Measurements from ENCODE around the gene MEPCE. TPM values are rescaled to one million over a fixed set of nuclear protein-coding genes. Genes with fewer than 3 reads are reported as not detected.

MEPCE gene
- total and polyA plus RNA-seq, 8 donors: 14.1 to 117 (median 22.5) TPM

DNA sequence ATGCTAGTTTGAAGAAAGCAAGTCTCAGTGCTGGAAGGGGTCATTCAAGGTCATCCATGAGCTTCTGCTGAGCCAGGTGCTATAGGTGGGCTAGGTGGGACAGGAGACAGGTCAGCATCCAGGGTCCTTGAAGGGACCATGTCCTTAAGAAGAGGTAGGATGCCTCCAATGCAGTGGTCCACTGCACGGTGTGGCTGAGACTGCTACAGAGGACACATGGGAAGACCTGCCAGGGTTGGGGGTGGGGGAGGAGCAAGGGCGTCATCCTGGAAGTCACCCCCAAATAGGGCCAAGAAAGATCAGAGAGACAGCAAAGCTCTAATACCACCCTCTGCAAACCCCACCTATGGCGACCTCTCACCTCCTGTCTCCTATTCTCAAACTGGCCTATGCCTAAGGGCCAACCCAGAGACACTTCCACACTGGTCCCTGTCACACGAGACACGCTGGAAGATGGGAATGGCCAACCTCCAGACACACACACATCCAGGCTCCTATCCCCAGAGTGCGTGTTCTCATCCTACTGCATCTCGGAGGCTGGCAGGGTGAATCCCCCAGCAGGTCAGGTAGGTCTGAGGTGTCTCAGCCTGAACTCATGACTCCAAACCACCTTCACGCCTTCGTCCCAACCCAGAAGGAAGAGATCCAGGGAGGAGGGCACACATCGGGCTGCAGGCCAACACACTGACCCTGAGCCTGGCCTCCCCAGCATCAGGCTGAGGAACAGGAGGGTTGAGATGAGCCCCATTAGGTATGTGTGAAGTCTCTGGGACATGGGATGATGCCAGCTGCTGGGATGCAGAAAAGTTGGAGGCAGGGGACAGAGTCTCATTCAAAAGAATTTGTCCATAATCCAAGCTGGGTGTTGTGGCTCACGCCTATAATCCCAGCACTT lies 12.3 kb downstream of the MEPCE start:
- H3K36me3 ChIP-seq: no peaks in the 10 kb centered on the region
- no peaks in the 10 kb centered on the region for H3K27me3 ChIP-seq
- TF ChIP-seq EP300 (IDR thresholded peaks at IDR 0.05) (no peak), POLR2A (IDR thresholded peaks at IDR 0.05) (no peak), POLR2AphosphoS5 (IDR thresholded peaks at IDR 0.05) (no peak)
- TF ChIP-seq, protein P1, sequence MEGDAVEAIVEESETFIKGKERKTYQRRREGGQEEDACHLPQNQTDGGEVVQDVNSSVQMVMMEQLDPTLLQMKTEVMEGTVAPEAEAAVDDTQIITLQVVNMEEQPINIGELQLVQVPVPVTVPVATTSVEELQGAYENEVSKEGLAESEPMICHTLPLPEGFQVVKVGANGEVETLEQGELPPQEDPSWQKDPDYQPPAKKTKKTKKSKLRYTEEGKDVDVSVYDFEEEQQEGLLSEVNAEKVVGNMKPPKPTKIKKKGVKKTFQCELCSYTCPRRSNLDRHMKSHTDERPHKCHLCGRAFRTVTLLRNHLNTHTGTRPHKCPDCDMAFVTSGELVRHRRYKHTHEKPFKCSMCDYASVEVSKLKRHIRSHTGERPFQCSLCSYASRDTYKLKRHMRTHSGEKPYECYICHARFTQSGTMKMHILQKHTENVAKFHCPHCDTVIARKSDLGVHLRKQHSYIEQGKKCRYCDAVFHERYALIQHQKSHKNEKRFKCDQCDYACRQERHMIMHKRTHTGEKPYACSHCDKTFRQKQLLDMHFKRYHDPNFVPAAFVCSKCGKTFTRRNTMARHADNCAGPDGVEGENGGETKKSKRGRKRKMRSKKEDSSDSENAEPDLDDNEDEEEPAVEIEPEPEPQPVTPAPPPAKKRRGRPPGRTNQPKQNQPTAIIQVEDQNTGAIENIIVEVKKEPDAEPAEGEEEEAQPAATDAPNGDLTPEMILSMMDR (IDR thresholded peaks at IDR 0.05): no peak
- peaks cover 0 to 12% (median 9%) of the 10 kb centered on the region in 4 donors for H3K4me1 ChIP-seq
- no peak overlapping the region for H3K27ac ChIP-seq
- DNase-seq: no peak
- 89 to 95% (median 91%) methylated on average over 9 to 11 of the region's 11 CpGs for WGBS, 5 donors
- no peak overlapping the region for H3K4me3 ChIP-seq
- intact Hi-C loops (cut with DNase I; ENCODE audit: low total_unique reads): no loop called here
- H3K9me3 ChIP-seq: no peaks in the 10 kb centered on the region

DNA sequence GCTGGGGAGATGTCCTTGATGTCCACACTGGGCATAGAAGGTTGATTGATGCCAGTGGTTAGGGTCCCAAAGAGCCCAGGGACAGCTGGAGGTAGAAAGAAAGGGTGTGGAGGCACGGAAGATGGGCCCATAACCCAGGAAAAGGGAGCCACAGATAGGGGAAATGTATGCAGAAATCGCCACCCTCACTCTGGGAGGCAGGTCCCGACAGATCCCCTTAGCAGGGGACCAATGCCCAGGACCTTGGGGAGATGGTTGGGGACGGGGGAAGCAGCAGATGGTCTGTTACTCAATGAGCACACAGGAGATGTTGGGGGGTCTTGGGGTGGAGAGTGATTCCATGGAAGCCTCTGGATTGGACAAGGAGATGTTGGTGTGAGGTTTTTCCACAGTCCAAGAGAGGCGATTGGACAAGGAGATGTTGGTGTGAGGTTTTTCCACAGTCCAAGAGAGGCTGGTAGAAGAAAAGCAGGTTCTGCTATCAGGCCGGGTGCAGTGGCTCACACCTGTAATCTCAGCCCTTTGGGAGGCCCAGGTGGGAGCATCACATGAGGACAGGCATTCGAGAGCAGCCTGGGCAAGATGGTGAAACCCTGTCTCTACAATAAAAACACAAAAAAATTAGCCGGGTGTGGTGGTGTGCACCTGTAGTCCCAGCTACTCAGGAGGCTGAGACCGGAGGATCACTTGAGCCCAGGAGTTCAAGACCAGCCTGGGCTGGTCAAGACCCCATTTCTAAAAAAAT lies 13.6 kb downstream of the MEPCE start:
- Histone ChIP-seq H3K27ac (peak overlapping the region in 3 of 5 donors; percentile 49 to 58 (median 51)), H3K27me3 (no peaks in the 10 kb centered on the region), H3K9me3 (no peaks in the 10 kb centered on the region), H3K4me3 (no peak overlapping the region), H3K36me3 (no peaks in the 10 kb centered on the region), H3K4me1 (peaks cover 0 to 9% (median 7%) of the 10 kb centered on the region in 4 donors)
- DNase-seq: no peak
- 79 to 93% (median 85%) methylated on average over 9 of the region's 9 CpGs for WGBS, 5 donors
- intact Hi-C loops (cut with DNase I; ENCODE audit: low total_unique reads): no loop called here
- TF ChIP-seq POLR2AphosphoS5 (IDR thresholded peaks at IDR 0.05) (no peak), POLR2A (IDR thresholded peaks at IDR 0.05) (no peak), EP300 (IDR thresholded peaks at IDR 0.05) (no peak)
- TF ChIP-seq, protein P1 (IDR thresholded peaks at IDR 0.05): no peak

DNA sequence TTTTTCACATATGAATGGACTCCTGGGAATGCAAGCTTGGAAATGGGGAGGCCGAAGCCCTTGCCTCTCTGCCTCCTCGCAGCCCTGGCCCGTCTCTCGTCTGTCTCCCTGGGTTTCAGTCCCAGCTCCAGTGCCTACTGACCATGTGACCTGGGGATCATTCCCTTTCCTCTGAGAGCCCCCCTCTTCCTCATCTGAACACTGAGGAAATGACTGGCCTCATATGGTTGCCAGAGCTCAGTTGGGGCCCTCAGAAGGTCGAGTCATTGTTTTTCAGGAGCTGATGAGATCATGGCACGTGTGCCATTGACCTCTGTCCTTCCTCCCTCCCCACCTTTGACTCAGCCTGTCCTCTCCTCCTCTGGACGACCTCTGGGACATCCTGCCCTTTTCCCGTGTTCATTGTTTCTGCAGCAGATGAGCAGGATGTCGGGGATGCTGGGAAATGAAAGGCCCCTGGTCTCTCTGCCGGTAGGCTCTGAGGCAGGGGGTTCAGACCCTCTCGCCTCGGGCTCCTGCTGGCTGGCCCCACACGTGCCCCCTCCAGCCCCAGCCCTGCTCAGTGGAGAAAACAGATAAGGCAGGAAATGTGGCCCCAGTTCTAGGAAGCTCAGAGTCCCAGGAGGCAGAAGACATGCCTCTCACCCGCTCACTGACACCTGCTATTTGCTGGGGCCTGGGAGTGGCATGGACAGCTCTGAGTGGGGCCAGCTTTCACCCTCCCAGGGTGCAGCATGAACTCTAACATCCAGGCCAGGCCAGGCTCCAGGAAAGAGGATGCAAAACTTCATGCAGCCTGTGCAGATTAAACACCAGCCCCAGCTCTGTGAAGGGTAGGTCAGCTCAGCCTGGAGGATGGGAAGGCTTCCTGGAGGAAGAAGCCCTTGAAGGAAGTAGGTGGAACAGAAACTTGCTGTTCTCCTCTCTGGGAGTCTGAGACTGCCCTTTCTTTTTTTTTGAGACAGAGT lies 15.0 kb downstream of the MEPCE start:
- H3K9me3 ChIP-seq: no peaks in the 10 kb centered on the region
- no peak overlapping the region for H3K4me3 ChIP-seq
- no peaks in the 10 kb centered on the region for H3K27me3 ChIP-seq
- intact Hi-C loops (cut with DNase I; ENCODE audit: low total_unique reads): no loop called here
- H3K27ac ChIP-seq: peak overlapping the region in 4 of 5 donors; percentile 19 to 58 (median 52)
- peak in 1 of 2 donors; percentile 78 for DNase-seq
- WGBS, 5 donors: 41 to 46% (median 46%) methylated on average over 14 of the region's 14 CpGs
- no peaks in the 10 kb centered on the region for H3K36me3 ChIP-seq
- peak in 1 of 3 donors; percentile 38 for TF ChIP-seq POLR2AphosphoS5 (IDR thresholded peaks at IDR 0.05)
- TF ChIP-seq EP300 (IDR thresholded peaks at IDR 0.05): no peak
- TF ChIP-seq POLR2A (IDR thresholded peaks at IDR 0.05): no peak
- TF ChIP-seq, protein P1 (IDR thresholded peaks at IDR 0.05): no peak
- H3K4me1 ChIP-seq: peaks cover 0 to 10% (median 7%) of the 10 kb centered on the region in 4 donors

Measured in stomach (tissue), 9 donors.